GM12801 (cell line): Measurements from ENCODE around the gene ANAPC16.

Experiments
- CTCF ChIP-seq: IDR thresholded peaks from one replicate; pipeline ENCODE4 v1.5.1; 2011; ENCODE audit warnings: control low read depth; ENCODE audit not compliant: insufficient read length; ENCODE audit errors: extremely low read depth

The ANAPC16 gene

GRCh38 chr10:72259491-72260238 is 43.9 kb downstream of the ANAPC16 start:
- TF ChIP-seq CTCF, result no peak

- TF ChIP-seq CTCF, result no peak
Measured at GRCh38 chr10:72260239-72260975, 44.6 kb downstream of the ANAPC16 start.

GRCh38 chr10:72260976-72261783 is 45.4 kb downstream of the ANAPC16 start:
- TF ChIP-seq CTCF, result no peak

- no peak for TF ChIP-seq CTCF
Measured at GRCh38 chr10:72261784-72262404, 46.1 kb downstream of the ANAPC16 start.

DNA sequence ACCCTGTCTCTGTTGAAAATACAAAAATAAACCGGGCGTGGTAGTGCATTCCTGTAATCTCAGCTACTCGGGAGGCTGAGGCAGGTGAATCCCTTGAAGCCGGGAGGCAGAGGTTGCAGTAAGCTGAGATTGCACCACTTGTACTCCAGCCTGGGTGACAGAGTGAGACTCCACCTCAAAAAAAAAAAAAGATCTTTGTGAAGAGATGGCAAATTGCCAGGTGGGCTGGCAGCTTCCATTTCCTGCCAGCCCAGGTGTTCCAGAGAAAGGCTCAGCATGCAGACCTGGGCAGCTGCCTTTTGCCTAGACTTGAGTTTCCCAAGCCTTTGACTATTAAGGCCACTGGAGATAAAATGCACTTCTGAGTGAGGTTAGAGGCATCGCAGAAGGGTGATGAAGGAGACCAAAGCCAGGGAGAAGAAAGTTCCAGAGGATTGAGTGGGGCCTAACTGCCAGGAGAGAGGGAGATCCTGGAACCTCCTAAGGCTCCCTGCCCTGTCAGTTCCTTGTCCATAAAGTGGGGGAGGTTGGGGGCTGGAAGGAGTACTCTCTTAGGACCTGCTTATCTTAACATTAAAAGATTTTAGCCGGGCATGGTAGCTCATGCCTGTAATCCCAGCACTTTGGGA is 47.9 kb downstream of the ANAPC16 start:
- no peak for TF ChIP-seq CTCF

DNA sequence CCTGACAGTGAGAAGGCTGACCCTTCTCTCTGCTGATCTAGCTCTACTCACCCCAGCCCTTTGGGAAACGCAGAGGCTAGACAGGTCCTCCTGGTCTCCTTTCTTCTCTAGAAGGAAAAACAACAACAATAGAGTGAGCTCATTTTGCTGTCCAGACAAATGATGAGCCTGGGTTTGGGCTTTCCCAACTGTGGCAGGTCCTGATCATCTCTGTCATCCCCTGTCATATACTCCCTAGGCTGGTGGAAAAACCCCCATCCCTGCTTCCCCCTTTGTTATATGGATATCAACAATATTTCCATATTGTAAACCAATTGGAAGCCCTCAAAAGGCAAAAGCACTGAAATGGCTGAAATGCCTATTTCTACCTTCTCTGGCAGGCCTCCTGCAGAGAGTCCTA is 48.7 kb downstream of the ANAPC16 start:
- TF ChIP-seq CTCF, result no peak
